ENCODE results near the gene IL1R2. TPM values are rescaled to one million over a fixed set of nuclear protein-coding genes. Genes with fewer than 3 reads are reported as not detected.

IL1R2 gene
- total and polyA plus RNA-seq, 4 donors, result 7.3 to 902 (median 64.1) TPM

- H3K27me3 ChIP-seq (ENCODE audit: control insufficient read depth in 3 of 3, insufficient read depth in 3 of 3, low read length in 2 of 3), result no peaks in the 10 kb centered on the region
- H3K9me3 ChIP-seq (ENCODE audit: control insufficient read depth in 4 of 4, insufficient read depth in 3 of 4, low read length in 3 of 4), result peaks cover 0 to 2% (median 0%) of the 10 kb centered on the region in 4 donors
- 70 to 72% methylated on average over 1 of the region's 1 CpG for WGBS, 2 donors
- TF ChIP-seq, protein P1, sequence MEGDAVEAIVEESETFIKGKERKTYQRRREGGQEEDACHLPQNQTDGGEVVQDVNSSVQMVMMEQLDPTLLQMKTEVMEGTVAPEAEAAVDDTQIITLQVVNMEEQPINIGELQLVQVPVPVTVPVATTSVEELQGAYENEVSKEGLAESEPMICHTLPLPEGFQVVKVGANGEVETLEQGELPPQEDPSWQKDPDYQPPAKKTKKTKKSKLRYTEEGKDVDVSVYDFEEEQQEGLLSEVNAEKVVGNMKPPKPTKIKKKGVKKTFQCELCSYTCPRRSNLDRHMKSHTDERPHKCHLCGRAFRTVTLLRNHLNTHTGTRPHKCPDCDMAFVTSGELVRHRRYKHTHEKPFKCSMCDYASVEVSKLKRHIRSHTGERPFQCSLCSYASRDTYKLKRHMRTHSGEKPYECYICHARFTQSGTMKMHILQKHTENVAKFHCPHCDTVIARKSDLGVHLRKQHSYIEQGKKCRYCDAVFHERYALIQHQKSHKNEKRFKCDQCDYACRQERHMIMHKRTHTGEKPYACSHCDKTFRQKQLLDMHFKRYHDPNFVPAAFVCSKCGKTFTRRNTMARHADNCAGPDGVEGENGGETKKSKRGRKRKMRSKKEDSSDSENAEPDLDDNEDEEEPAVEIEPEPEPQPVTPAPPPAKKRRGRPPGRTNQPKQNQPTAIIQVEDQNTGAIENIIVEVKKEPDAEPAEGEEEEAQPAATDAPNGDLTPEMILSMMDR (IDR thresholded peaks at IDR 0.05; ENCODE audit: control extremely low read depth, extremely low read depth), result no peak
- no peak overlapping the region for H3K4me3 ChIP-seq
- DNase-seq (no peak), ATAC-seq (ENCODE audit: insufficient read depth, low FRiP score) (no peak)
- H3K4me1 ChIP-seq (ENCODE audit: control insufficient read depth in 5 of 5, insufficient read depth in 5 of 5, low read length in 5 of 5), result peaks cover 0 to 20% (median 9%) of the 10 kb centered on the region in 5 donors
- H3K9ac ChIP-seq (ENCODE audit: insufficient read depth in 1 of 2, low read length in 2 of 2), result no peak overlapping the region
- H3K36me3 ChIP-seq (ENCODE audit: control insufficient read depth in 4 of 4, insufficient read depth in 4 of 4, low read length in 4 of 4), result no peaks in the 10 kb centered on the region
- no peak overlapping the region for H3K27ac ChIP-seq (ENCODE audit: low read depth in 1 of 2, low read length in 1 of 2)
Measured at GRCh38 chr2:101970901-101971300, 20.9 kb upstream of the IL1R2 start.

- no peak overlapping the region for H3K4me3 ChIP-seq
- DNase-seq (no peak), ATAC-seq (ENCODE audit: insufficient read depth, low FRiP score) (no peak)
- peaks cover 0 to 2% (median 0%) of the 10 kb centered on the region in 4 donors for H3K9me3 ChIP-seq (ENCODE audit: control insufficient read depth in 4 of 4, insufficient read depth in 3 of 4, low read length in 3 of 4)
- no peak overlapping the region for H3K9ac ChIP-seq (ENCODE audit: insufficient read depth in 1 of 2, low read length in 2 of 2)
- TF ChIP-seq, protein P1 (IDR thresholded peaks at IDR 0.05; ENCODE audit: control extremely low read depth, extremely low read depth), result no peak
- no peaks in the 10 kb centered on the region for H3K36me3 ChIP-seq (ENCODE audit: control insufficient read depth in 4 of 4, insufficient read depth in 4 of 4, low read length in 4 of 4)
- H3K27me3 ChIP-seq (ENCODE audit: control insufficient read depth in 3 of 3, insufficient read depth in 3 of 3, low read length in 2 of 3), result no peaks in the 10 kb centered on the region
- H3K27ac ChIP-seq (ENCODE audit: low read depth in 1 of 2, low read length in 1 of 2), result no peak overlapping the region
- H3K4me1 ChIP-seq (ENCODE audit: control insufficient read depth in 5 of 5, insufficient read depth in 5 of 5, low read length in 5 of 5), result peaks cover 0 to 20% (median 9%) of the 10 kb centered on the region in 5 donors
Measured at GRCh38 chr2:101971836-101972235, 19.9 kb upstream of the IL1R2 start.

DNA sequence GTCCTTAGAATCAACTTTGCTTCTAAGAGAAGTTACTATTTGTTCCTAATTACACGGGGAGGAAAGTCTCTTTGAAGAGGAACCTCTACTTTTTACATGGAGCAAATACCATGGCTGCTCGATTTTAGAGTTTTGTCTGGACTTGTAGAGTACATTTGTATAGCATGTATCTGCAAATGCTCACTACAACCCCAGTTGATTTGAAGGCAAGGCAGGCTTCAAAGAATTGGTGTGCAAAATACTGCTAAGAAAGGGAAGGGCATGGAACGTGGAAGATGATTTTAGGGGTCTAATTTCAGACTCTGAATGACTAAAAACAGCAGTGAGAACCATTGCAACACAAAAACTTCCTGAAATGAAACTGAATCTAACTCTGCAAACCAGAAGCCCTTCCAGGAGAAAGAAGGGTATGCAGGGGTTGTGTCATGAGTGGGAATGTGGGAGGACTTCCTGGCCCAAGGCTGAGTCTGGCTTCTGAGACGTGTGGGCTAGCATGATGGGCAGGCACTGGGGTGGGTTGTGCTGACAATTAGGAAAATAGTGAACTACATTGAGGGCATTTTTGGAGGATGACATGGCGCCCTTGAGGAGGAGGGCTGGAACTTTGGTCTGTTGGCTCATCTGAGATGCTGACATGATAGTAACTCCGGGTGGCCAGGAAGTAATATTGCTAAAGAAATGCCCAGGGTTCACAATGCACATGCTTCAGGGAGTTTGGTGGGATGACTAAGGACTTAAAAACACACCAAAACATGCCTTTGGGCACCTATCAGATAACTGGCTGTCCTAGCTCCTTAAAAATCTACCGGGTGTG is 18.9 kb upstream of the IL1R2 start:
- 44 to 62% methylated on average over 7 of the region's 7 CpGs for WGBS, 2 donors
- Histone ChIP-seq H3K27me3 (ENCODE audit: control insufficient read depth in 3 of 3, insufficient read depth in 3 of 3, low read length in 2 of 3) (no peaks in the 10 kb centered on the region), H3K9me3 (ENCODE audit: control insufficient read depth in 4 of 4, insufficient read depth in 3 of 4, low read length in 3 of 4) (peaks cover 0 to 2% (median 0%) of the 10 kb centered on the region in 4 donors), H3K27ac (ENCODE audit: low read depth in 1 of 2, low read length in 1 of 2) (no peak overlapping the region), H3K4me3 (no peak overlapping the region), H3K9ac (ENCODE audit: insufficient read depth in 1 of 2, low read length in 2 of 2) (no peak overlapping the region), H3K4me1 (ENCODE audit: control insufficient read depth in 5 of 5, insufficient read depth in 5 of 5, low read length in 5 of 5) (peaks cover 0 to 16% (median 4%) of the 10 kb centered on the region in 5 donors), H3K36me3 (ENCODE audit: control insufficient read depth in 4 of 4, insufficient read depth in 4 of 4, low read length in 4 of 4) (no peaks in the 10 kb centered on the region)
- ATAC-seq (ENCODE audit: insufficient read depth, low FRiP score) (peak; percentile 68), DNase-seq (no peak)
- TF ChIP-seq, protein P1 (IDR thresholded peaks at IDR 0.05; ENCODE audit: control extremely low read depth, extremely low read depth), result no peak
